GM12874 (cell line): Measurements from ENCODE around the gene KDM6B.
A peak's percentile ranks its signal among the peaks of the same experiment; 100 is the strongest.

Experiments used
- TF ChIP-seq, protein P1 (sequence below): IDR thresholded peaks from 2 replicates; pipeline ENCODE4 v1.5.1; 2011; ENCODE audit warnings: low read depth, mild to moderate bottlenecking, control low read depth, low read length, moderate library complexity; ENCODE audit not compliant: insufficient read depth

The KDM6B gene

GRCh38 chr17:7856811-7857712 lies 23.0 kb downstream of the KDM6B start, which contains the start of gene NAA38:
NAA38 (minus strand) TSS chr17:7857559; CDS start chr17:7857463, 96 bp downstream.
- TF ChIP-seq, protein P1, sequence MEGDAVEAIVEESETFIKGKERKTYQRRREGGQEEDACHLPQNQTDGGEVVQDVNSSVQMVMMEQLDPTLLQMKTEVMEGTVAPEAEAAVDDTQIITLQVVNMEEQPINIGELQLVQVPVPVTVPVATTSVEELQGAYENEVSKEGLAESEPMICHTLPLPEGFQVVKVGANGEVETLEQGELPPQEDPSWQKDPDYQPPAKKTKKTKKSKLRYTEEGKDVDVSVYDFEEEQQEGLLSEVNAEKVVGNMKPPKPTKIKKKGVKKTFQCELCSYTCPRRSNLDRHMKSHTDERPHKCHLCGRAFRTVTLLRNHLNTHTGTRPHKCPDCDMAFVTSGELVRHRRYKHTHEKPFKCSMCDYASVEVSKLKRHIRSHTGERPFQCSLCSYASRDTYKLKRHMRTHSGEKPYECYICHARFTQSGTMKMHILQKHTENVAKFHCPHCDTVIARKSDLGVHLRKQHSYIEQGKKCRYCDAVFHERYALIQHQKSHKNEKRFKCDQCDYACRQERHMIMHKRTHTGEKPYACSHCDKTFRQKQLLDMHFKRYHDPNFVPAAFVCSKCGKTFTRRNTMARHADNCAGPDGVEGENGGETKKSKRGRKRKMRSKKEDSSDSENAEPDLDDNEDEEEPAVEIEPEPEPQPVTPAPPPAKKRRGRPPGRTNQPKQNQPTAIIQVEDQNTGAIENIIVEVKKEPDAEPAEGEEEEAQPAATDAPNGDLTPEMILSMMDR = peak; percentile 47

DNA sequence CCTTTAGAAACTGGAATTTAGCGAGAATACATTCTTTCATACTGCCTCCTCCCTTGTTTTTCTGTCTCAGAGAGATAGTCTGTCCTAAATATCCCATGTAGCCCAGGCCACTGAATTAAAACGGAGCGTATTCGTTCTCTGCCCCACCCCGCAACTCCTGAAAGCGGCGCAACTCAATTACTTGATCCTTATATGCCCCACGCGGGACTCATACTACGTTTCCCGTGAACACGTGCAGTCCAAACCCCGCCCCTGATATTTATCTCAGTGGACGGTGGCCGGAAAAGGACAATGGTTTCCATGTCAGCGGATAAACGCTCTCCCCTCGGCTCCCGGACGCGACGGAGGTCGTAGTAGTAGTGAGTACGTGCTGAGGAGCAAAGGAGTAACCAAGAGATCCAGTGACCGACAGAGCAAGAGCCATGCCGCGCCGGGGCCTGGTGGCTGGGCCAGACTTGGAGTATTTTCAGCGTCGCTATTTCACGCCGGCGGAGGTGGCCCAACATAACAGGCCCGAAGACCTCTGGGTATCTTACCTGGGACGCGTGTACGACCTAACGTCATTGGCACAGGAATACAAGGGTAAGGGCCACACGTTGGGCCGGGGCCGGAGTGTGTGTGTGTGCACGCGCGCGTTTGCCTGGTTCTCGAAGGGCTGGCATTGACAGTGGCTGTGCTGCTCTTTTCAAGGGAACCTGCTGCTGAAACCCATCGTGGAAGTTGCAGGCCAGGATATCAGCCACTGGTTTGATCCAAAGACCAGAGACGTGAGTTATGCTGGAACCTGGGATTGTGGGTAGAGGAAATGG lies 23.9 kb downstream of the KDM6B start, which contains the start of gene CYB5D1:
CYB5D1 (plus strand) TSS at position 291 of the 809 bp plus-strand sequence; CDS start at position 423, 132 bp downstream.
- TF ChIP-seq, protein P1 = no peak

DNA sequence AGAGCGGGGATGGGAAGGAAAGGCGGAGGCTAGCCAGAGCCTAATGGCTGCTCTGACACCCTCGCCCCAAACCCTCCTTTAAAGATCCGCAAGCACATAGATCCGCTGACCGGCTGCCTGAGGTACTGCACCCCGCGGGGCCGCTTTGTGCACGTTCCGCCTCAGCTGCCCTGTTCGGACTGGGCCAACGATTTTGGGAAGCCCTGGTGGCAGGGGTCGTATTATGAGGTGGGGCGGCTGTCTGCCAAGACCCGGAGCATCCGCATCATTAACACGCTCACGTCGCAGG lies 24.4 kb downstream of the KDM6B start:
- TF ChIP-seq, protein P1 = no peak

- TF ChIP-seq, protein P1 = no peak
Measured at GRCh38 chr17:7859028-7859427, 25.0 kb downstream of the KDM6B start.

DNA sequence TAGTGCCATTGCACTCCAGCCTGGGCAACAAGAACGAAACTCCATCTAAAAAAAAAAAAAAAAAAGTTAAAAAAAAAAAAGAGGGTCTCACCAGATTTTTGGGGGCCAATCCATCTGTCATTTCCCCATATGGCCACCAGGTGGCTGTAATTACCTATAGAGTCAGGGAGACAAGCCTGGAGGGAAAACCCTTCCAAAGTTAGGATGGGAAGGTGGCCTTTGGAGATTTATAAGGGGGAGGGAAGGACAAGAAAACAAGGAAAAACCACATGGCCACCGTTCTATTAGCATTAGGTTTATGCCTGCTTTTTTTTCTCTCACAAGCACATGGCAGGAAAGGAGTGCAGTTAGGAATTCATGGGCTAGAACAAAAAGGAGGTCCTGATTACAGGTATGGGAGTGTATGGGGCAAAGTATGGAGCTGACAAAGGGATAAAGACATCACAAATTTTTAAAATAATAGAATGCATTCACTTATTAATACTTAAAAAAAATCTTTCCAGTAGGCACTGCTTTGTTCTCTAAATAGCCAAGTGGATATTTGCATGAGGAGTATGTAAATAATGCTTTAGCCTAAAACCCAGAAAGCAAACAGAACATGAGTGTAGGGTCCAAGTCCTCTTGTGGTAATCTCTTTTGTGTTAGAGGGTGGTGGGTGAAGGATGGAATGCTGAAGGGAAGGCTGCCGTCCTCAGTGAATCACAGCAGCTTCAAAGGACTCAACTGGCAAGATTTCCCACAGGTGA lies 28.8 kb downstream of the KDM6B start:
- TF ChIP-seq, protein P1 = peak; percentile 60

GRCh38 chr17:7864995-7865650 lies 31.1 kb downstream of the KDM6B start:
- TF ChIP-seq, protein P1 = no peak
